GM19468 (cell line): Measurements from ENCODE around the gene ASB5.
A peak's percentile ranks its signal among the peaks of the same experiment; 100 is the strongest.
"Not testable (repeated sequence)": the region's sequence is repeated elsewhere in the genome, so short reads cannot be mapped to it uniquely, and the experiment has no call there.

Source experiments
- ATAC-seq: cut with Tn5 transposase; IDR thresholded peaks from one replicate; pipeline ENCODE4 v1.9.1; 2021; ENCODE audit warnings: mild to moderate bottlenecking, moderate library complexity, moderate number of reproducible peaks; ENCODE audit not compliant: unreplicated experiment; ENCODE audit errors: extremely low read depth

The ASB5 gene, protein sequence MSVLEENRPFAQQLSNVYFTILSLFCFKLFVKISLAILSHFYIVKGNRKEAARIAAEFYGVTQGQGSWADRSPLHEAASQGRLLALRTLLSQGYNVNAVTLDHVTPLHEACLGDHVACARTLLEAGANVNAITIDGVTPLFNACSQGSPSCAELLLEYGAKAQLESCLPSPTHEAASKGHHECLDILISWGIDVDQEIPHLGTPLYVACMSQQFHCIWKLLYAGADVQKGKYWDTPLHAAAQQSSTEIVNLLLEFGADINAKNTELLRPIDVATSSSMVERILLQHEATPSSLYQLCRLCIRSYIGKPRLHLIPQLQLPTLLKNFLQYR

DNA sequence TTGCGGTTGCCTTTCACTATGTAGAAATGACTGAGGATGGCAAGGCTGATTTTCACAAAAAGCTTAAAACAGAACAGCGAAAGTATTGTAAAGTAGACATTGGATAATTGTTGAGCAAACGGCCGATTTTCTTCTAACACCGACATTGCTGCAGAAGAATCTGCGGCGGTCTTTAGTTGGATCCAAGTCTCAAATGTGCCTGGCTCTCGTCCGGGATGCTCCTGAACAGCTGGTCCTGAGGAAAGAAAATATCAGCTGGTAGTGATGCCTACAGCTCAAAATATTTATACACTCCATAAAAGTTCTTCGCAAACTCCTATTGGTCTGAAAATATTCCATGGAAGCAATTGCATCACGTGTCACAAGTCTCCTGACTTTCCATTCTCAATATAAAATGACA lies at the start of gene ASB5:
ASB5 (minus strand) TSS at position 260 of the 400 bp plus-strand sequence; CDS start at position 146, 114 bp downstream.
- ATAC-seq = no peak

DNA sequence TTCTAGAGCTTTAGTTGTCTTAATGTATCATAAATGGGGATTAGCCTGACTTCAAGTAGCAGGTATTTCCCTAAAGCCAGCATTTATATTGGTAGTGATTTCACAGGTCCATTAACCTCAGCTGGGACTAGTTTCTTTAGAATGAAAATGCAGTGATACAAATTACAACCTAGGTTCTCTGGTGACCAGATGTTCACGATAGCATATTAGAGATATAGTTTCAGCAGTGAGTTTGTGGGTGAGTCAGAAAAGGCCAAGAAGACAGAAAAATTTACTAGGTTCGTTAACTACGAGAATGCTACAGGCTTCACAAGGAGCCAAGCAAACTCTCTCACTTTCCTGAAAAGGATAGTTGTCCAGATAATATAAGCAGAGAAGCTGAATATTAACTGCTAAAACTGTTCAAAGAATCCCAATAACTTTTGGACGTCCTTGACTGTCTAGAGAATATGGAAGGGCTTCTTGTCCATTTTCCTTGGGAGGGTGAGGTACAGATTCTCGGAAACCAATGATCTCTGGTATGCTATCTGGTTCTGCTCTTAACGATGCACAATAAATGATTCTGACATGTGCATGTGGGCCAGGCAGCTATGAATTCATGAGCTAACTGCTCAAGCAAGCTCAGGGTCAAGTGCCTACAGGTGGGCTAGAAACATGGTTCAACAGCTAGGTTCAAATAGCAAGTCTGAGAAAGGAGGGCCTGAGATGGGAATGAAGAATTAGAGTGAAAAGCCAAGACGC lies 44.7 kb upstream of the ASB5 start:
- no peak for ATAC-seq

GRCh38 chr4:176309772-176310171 lies 40.8 kb upstream of the ASB5 start:
- ATAC-seq = no peak

- ATAC-seq = peak; percentile 100
Measured at GRCh38 chr4:176309046-176309445, 40.0 kb upstream of the ASB5 start.

DNA sequence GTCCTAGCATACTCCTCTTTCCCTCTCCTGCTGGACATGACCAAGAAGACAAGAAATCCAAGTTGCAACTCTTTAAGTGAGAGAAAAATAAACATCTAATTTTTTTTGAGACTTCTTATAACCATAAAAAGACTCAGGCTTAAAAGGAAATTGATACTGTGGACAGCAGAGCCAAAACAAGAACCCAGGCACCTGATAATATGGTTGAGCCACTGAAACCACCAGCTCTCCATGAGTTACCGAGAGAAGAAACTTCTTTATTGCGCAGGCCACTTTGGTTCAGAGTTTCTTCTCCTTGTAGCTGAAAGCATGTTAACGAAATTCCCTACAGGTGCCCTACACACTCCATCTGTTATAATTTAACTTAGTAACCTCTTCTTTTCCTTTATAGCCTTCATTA lies 39.4 kb upstream of the ASB5 start:
- ATAC-seq = no peak

GRCh38 chr4:176307666-176307930 lies 38.6 kb upstream of the ASB5 start:
- ATAC-seq = no peak

GRCh38 chr4:176306837-176307665 lies 38.0 kb upstream of the ASB5 start:
- no peak for ATAC-seq

- no peak for ATAC-seq
Measured at GRCh38 chr4:176303938-176304337, 34.9 kb upstream of the ASB5 start.

DNA sequence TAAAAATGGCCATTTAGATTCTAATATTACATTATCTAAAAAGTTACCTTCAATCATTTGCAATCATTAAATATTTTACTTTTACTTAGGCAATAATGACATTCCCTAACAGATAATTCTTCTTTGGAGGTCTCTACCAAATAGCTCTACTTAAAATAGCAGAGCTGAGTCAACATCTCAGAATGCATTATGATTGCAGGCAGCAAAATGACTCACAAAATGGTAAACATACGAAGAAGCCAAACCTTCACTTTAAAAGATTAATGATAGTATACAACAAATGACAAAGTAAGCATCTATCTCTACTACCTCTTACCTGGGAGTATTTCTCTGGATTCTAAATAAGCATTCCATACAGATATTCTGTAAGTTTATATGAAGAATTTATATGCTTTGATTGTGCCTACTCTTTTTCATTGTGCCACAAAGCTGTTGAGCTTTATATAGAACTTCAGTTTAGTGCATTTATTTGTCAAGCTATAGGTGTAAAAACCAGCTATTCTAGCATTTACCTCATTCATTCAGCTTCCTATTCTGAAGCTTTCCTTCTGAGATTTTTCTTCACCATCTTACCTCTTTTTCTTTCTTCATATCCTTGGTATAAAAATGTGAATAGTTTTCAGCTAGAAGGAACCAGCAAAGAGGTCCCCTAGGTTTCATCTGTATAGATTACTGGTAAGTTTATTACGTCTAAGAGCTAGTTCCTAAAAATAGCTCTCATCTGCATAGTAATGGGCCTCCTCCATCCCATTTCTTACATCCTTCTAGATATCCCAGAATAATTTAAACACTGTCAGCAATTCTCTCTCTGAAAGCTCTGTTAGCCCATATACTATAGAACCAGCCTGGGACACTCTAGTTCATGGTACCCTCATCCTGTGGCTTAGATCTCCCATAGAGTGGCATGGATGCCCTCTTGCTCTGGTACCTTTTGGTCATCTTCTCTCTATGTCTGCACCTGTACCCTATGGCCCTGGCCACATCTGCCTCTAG lies 33.6 kb upstream of the ASB5 start:
- ATAC-seq = no peak

GRCh38 chr4:176300565-176300964 lies 31.5 kb upstream of the ASB5 start:
- ATAC-seq = no peak

DNA sequence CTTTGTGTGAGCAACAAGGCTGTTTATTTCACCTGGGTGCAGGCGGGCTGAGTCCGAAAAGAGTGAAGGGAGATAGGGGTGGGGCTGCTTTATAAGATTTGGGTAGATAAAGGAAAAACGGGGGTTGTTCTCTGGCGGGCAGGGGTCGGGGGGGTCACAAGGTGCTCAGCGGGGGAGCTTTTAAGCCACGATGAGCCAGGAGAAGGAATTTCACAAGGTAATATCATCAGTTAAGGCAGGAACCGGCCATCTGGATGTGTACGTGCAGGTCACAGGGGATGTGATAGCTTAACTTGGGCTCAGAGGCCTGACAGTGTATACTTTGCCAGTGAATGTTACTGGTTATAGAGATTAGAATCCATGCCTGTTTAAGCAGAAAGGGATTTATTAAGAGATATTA lies 31.0 kb upstream of the ASB5 start:
- no peak for ATAC-seq

DNA sequence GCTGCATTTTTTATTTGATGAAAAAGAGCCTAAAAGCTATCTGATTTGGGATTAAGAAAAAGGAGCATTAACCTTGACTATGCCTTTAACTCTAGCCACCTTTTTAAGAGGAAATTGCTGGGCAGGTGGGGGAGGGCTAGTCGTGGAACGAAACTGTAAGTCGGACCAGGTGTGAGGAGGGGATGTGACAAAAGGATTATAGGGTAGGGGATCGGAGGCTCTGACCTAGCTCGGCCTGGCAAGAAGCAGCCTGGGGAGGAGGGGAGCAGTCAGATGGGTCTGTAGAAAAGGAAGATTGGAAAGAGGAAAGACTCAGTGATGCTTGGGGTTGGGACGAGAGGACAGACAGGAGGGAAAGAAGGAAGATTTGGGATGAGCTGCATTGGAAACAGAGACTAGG lies 29.6 kb upstream of the ASB5 start:
- no peak for ATAC-seq

DNA sequence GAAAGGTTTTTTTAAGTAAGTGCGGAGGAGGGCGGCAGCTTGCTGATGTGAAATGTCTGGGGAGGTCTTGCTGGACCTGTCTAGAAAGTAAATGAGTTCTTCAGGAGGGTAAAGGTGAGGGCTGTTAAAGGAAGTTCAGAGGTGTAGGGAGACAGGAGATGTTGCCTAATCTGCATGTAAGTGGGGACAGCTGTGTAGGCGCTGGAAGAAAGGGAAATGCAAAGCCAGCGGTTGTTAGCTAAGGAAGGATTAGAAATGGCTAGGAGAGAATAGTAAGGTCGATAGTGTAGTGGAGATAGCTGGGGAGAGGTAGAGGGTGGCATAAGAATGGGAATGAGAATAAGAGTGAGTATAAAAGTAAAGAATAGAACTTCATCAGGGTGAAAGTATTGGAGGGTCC lies 26.9 kb upstream of the ASB5 start:
- ATAC-seq = not testable (repeated sequence)

DNA sequence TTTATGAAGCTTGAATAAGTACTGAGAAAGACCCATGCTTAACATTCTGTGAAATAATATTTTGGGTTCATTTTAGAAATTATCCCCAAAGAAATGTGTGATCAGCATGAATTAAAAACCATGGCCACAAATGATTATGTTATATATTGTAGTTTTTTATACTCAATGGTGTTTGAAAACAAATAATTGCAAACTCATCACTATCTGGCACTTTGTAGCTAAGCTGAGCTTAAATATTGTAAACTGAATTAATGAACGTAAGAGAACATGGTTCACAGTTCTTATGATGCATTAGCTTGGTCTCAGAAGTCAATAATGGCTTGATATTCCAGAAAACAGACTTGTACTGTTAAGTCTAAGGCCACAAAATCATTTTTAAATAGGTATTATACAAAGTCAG lies 24.6 kb upstream of the ASB5 start:
- no peak for ATAC-seq

GRCh38 chr4:176292920-176293319 lies 23.9 kb upstream of the ASB5 start:
- ATAC-seq = no peak

DNA sequence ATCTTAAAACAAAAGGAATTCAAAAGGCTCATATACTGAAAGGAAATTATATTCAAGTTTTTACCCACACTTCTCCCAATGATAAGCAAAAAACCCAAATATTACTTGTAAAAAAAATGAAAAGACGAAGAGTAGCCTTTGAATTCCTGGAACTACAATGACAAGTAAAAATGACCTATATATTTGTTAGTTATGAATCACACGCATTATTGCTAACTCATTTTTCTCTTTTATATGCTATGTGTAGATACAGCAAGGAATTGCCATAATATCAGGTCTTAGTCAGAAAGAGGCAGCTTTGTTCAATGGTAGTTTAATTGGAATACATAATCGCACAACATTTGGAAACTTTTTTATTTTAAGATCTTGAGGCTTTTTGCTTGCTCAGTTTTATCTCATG lies 22.7 kb upstream of the ASB5 start:
- ATAC-seq = no peak

DNA sequence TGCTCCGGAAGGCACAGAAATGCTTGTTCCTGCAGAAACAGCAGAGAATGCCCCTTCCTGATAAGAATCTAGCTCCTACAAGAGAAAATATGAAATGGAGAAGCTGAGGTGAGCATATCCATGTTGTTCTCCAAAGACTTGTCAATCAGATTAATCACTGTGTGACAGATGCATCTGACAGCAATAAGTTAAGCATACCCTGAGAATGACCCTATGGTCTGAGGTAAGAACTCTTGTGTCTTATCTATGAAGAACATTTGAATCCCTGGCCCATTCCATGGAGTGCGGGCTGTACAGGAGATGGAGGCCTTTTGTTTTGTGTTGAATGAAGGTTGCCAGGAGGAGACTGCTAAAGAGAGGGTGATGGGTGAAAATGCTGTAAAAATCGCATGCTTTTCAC lies 21.5 kb upstream of the ASB5 start:
- ATAC-seq = no peak

- no peak for ATAC-seq
Measured at GRCh38 chr4:176289561-176289960, 20.5 kb upstream of the ASB5 start.

DNA sequence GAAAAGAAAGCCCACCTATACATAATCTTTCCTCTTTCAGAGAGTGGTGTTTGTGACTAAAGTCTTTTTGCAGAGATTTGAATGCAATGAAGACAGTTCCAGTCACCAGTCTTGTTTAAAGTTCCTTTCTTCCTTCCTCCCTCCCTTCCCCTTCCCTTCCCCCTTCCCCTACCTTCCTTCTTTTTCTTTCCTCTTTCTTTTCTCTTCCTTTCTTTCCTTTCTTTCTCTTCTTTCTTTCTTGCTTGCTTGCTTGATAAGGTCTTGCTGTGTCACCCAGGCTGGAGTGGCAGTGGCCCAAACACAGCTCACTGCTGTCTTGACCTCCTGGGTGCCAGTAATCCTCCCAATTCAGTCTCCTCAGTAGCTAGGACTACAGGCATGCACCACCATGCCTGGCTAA lies 19.0 kb upstream of the ASB5 start:
- no peak for ATAC-seq

DNA sequence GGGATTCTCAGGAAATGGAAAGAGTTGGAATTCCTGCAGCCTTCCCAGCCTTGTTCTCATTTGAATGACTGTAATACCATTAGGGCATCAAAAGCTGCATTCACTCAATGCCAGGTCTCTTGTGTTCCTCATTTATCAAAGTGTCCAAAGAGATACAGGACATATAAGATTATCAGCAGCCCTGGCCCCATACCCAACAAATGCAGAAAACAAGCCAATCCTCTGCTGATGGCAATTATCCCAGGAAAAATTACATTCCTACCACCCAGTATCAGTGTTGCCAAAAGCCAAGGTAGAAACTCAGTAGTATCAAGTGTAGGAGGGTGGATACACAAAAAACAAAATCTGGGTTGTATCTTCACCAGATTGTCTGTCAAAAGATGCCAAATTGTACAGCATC lies 18.5 kb upstream of the ASB5 start:
- ATAC-seq = no peak
